Smooth muscle cell (in vitro differentiated cells): Measurements from ENCODE around the gene PCGF5. TPM values are rescaled to one million over a fixed set of nuclear protein-coding genes. Genes with fewer than 3 reads are reported as not detected.

Source experiments
- DNase-seq: peaks from one replicate; lab custom pipeline; 2025; ENCODE audit not compliant: unreplicated experiment; lab: John Stamatoyannopoulos, UW
- H2AFZ ChIP-seq: fragments of 200-600 bp; sonication (generic); 2 replicates; pipeline ENCODE4 v1.6.0; 2016; ENCODE audit warnings: antibody characterized with exemption, low read depth, mild to moderate bottlenecking
- H3F3A ChIP-seq: fragments of 200-600 bp; sonication (generic); 2 replicates; pipeline ENCODE4 v1.6.0; 2017; ENCODE audit warnings: antibody characterized with exemption, low read depth
- H3K27ac ChIP-seq: fragments of 200-600 bp; sonication (generic); 2 replicates; pipeline ENCODE4 v1.5.1; 2016; ENCODE audit warnings: low read depth, mild to moderate bottlenecking
- H3K27me3 ChIP-seq: fragments of 200-600 bp; sonication (generic); 2 replicates; pipeline ENCODE4 v1.6.1; 2016; ENCODE audit warnings: low read depth, mild to moderate bottlenecking
- H3K36me3 ChIP-seq: fragments of 200-600 bp; sonication (generic); 2 replicates; pipeline ENCODE4 v1.5.1; 2016; ENCODE audit warnings: low read depth
- H3K4me1 ChIP-seq: fragments of 200-600 bp; sonication (generic); 2 replicates; pipeline ENCODE4 v1.5.1; 2016; ENCODE audit warnings: low read depth
- H3K4me2 ChIP-seq: fragments of 200-600 bp; sonication (generic); 2 replicates; pipeline ENCODE4 v1.6.0; 2016; ENCODE audit warnings: mild to moderate bottlenecking
- H3K4me3 ChIP-seq: fragments of 200-600 bp; sonication (generic); 2 replicates; pipeline ENCODE4 v1.5.1; 2016; ENCODE audit warnings: mild to moderate bottlenecking
- H3K79me2 ChIP-seq: fragments of 200-600 bp; sonication (generic); 2 replicates; pipeline ENCODE4 v1.6.0; 2016; ENCODE audit warnings: low read depth, mild to moderate bottlenecking
- H3K9ac ChIP-seq: fragments of 200-600 bp; sonication (generic); 2 replicates; pipeline ENCODE4 v1.6.0; 2016; ENCODE audit warnings: low read depth
- H3K9me3 ChIP-seq: fragments of 200-600 bp; sonication (generic); replicated peaks from 2 replicates; pipeline ENCODE4 v1.5.1; 2016; ENCODE audit warnings: low read depth
- H4K20me1 ChIP-seq: fragments of 200-600 bp; sonication (generic); 2 replicates; pipeline ENCODE4 v1.6.0; 2016; ENCODE audit warnings: low read depth
- WGBS: methylation state at CpG from one replicate; pipeline ENCODE4 v1.1.7; 2016; ENCODE audit warnings: low lambda C conversion rate; 5-methylcytosine and 5-hydroxymethylcytosine counted together
- polyA plus RNA-seq: library from polyadenylated mRNA; unstranded; fragments of >200 nt; fragmentation: Nextera tagmentation; extraction: Ambion mirVana; gene quantifications from 2 replicates; pipeline ENCODE4 v1.2.1, GENCODE V29; 2016
- total RNA-seq: library from RNA; depleted of rRNA; stranded (reverse); fragments of >200 nt; gene quantifications from 2 replicates; pipeline ENCODE4 v1.2.3, GENCODE V29; 2014
- TF ChIP-seq, protein P1 (sequence below): fragments of 200-600 bp; sonication (generic); IDR thresholded peaks from 2 replicates; pipeline ENCODE4 v1.5.1; 2017; ENCODE audit warnings: borderline replicate concordance, mild to moderate bottlenecking, antibody characterized with exemption; ENCODE audit not compliant: insufficient read depth, poor library complexity, severe bottlenecking

PCGF5 gene
- total and polyA plus RNA-seq, 2 experiments from 2014 or later: 10.4 to 13.9 TPM

DNA sequence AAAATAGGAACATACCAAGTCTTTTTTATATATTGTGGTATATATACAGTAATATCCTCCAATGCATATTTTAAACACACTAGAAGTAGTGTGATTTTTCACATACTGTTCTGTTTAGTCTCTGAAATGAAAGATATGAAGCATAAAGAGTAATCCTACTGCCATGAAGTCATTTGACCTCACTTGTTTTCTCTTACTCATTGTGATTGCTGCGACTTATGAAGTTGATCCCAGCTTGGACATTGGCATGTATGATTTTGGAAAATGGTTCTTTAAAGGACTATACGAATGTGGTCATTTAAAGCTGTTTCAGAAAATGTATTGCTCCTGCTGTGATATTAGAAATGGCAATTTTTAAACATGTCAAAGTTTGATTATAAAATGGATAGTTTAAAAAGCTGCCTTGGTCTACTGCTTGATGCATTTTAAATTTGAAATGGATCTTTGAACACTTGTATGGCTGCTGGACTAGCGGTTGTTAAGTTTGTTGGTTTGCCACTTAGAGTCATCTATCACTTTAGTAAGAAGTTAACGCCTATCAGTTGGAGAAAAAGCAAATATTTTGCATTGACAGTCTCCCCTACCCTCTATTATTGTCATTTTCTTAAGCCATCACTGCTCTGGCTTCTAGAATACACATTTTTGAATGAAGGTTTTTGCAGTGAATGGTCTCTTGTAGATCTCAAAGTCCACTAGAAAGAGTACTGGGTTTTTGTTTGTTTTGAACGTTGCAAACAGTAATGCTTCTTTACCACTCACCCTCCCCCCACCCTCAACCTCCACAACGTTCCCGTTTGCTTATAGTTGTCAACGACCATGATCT lies 881 bp upstream of the PCGF5 start:
- Histone ChIP-seq H3F3A (peaks cover 4% of the 10 kb centered on the region), H3K27me3 (peaks cover 29% of the 10 kb centered on the region), H4K20me1 (peaks cover 13% of the 10 kb centered on the region), H2AFZ (no peak overlapping the region), H3K4me1 (peaks cover 4% of the 10 kb centered on the region), H3K9me3 (no peaks in the 10 kb centered on the region), H3K79me2 (no peaks in the 10 kb centered on the region), H3K4me3 (peak overlapping the region; percentile 95), H3K27ac (no peak overlapping the region), H3K9ac (no peak overlapping the region), H3K4me2 (peak overlapping the region; percentile 98), H3K36me3 (no peaks in the 10 kb centered on the region)
- 44% methylated on average over 8 of the region's 8 CpGs for WGBS
- DNase-seq: no peak
- TF ChIP-seq, protein P1, sequence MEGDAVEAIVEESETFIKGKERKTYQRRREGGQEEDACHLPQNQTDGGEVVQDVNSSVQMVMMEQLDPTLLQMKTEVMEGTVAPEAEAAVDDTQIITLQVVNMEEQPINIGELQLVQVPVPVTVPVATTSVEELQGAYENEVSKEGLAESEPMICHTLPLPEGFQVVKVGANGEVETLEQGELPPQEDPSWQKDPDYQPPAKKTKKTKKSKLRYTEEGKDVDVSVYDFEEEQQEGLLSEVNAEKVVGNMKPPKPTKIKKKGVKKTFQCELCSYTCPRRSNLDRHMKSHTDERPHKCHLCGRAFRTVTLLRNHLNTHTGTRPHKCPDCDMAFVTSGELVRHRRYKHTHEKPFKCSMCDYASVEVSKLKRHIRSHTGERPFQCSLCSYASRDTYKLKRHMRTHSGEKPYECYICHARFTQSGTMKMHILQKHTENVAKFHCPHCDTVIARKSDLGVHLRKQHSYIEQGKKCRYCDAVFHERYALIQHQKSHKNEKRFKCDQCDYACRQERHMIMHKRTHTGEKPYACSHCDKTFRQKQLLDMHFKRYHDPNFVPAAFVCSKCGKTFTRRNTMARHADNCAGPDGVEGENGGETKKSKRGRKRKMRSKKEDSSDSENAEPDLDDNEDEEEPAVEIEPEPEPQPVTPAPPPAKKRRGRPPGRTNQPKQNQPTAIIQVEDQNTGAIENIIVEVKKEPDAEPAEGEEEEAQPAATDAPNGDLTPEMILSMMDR: no peak

DNA sequence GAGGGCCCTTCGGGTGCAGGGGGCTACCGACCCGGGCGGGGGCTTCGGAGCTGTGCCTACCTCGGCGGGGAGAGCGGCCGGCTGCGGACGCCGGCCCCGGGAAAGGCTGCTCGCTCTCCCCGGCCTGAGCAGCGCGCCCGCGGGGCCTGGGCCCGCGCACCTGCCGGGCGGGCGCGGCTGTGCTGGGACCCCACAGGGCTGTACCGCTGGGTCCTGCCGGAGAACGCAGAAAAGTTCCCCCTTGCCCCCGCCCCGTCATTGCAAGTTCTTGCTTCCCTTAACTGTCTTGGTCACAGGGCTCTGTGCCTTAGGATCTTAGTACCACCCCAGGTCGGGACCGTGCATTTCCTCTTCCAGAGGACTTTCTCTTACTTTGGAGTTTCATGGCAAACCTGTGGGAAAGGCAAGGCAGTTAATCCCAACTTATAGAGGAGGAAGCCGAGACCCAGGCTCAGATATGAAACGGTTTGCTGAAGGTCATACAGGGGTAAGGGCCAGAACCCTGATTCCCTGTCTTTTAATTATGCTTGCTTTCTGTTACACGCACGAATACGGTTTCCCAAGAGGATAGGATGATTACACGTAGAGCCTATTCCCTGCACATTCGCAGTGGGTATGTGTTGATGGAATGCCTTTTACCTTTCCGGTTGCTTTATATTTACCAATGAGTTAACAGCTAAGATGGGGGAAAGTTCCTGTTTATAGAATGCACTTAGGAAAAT lies 652 bp downstream of the PCGF5 start:
- Histone ChIP-seq H3K27me3 (peaks cover 22% of the 10 kb centered on the region), H3K27ac (no peak overlapping the region), H3K79me2 (no peaks in the 10 kb centered on the region), H3K4me3 (peak overlapping the region; percentile 95), H2AFZ (peak overlapping the region; percentile 78), H3F3A (peaks cover 4% of the 10 kb centered on the region), H4K20me1 (peaks cover 13% of the 10 kb centered on the region), H3K36me3 (no peaks in the 10 kb centered on the region), H3K4me1 (peaks cover 4% of the 10 kb centered on the region), H3K4me2 (peak overlapping the region; percentile 98), H3K9ac (peak overlapping the region; percentile 57), H3K9me3 (no peaks in the 10 kb centered on the region)
- 8% methylated on average over 35 of the region's 40 CpGs for WGBS
- TF ChIP-seq, protein P1: no peak
- no peak for DNase-seq

DNA sequence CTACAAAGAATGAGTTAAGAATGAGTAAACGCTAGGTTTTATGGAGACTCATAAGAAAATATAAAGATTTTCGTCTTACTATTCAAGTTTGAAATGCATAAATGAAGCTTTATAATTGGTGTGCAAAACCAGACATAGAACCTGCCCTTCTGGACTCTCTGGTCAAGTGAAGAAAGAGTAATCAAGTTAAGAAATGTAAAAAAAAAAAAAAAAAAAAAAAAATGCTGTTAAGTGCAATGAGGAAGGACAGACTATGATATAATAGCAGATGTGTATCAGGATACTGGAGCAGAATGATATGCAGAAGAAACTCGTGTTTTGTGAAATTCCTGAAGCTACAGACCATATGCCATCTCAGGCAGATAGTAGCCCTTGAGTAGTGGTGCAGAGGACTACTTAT lies 5.6 kb downstream of the PCGF5 start:
- Histone ChIP-seq H3K4me3 (no peak overlapping the region), H3F3A (no peaks in the 10 kb centered on the region), H3K36me3 (no peaks in the 10 kb centered on the region), H3K9ac (no peak overlapping the region), H3K27ac (no peak overlapping the region), H3K27me3 (peaks cover 21% of the 10 kb centered on the region), H3K79me2 (no peaks in the 10 kb centered on the region), H3K9me3 (no peaks in the 10 kb centered on the region), H4K20me1 (peaks cover 13% of the 10 kb centered on the region), H2AFZ (no peak overlapping the region), H3K4me1 (peaks cover 3% of the 10 kb centered on the region), H3K4me2 (no peak overlapping the region)
- DNase-seq: no peak
- TF ChIP-seq, protein P1: no peak
- 83% methylated on average over 3 of the region's 3 CpGs for WGBS
